GM20431 (cell line): ENCODE results near the gene LMAN2.
"Not testable (repeated sequence)": the region's sequence is repeated elsewhere in the genome, so short reads cannot be mapped to it uniquely, and the experiment has no call there.

Source experiments
- in situ Hi-C: fragments of 300-500 bp; cut with MseI, MboI; formaldehyde crosslinking; loops from one replicate; pipeline ENCODE4 v1.15.0; 2020; ENCODE audit warnings: low sequenced_read_pairs; ENCODE audit not compliant: unreplicated experiment

LMAN2 gene

DNA sequence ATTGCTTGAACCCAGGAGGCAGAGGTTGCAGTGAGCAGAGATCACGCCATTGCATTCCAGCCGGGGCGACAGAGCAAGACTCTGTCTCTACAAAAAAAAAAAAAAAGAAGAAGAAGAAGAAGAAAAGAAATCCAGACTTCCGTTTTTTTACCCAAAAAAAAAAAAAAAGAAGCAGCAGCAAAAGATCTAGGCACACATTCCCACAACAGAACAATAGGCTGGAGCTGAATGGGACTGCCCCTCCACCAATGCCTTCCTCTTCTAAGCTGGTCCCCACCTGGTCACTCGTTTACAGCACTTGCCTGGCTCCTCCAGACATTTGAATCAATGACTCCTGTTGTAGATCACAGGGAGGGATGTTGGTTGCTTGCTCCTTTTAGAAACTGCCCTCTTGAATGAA, 1.6 kb upstream of the LMAN2 start:
- in situ Hi-C loops: no loop called here

DNA sequence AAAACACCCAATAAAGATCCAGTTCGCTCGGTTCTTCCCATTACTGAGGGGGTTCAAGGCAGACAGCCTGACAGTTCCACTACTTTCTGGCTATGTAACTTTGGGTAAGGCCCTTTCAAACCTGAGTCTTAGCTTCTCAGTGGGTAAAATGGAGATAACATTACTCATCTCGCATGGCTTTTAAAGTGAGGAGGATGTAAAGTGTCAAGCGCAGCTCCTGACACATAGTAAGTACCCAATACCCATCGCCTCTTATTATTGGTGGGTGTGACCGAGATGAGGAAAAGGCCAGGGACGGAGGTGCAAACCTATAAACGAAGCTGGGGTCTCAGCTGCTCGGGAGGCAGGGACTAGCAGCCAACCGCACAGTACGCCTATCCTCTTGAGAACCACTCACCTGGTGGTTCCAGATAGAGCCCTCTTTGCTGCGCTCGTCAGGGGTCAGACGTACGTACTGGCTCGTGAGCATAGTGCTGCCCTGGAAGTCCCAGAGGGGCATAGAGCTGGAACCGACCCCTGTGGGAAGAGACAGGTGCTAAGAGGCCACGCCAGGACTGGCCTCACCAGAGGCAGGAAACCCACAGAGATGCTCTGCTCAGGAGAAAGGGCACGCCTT, 584 bp downstream of the LMAN2 start:
- in situ Hi-C loops: no loop called here

DNA sequence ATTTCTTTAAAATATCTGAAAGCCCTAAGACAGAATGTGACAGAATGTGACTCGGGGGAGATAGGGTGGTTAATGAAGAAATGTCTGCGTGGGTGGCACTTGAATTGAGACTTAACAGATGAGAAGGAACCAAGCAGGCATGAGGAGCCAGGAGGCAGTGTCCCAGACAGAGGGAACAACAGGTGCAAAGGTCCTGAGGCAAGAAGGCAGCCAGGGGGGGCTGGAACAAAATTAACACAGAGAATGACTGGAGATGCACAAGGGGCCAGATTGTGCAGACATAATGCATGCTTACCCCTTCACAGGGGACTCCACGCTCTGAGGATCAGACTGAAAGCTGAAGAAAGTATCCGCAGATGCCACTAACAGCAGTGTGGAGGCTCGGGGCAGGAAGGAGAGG, 1.7 kb downstream of the LMAN2 start:
- in situ Hi-C loops: no loop called here

- in situ Hi-C loops: no loop called here
These were observed 2.2 kb downstream of the LMAN2 start for GRCh38 chr5:177349362-177349647.

GRCh38 chr5:177347699-177348098, 3.8 kb downstream of the LMAN2 start:
- in situ Hi-C loops: no loop called here

DNA sequence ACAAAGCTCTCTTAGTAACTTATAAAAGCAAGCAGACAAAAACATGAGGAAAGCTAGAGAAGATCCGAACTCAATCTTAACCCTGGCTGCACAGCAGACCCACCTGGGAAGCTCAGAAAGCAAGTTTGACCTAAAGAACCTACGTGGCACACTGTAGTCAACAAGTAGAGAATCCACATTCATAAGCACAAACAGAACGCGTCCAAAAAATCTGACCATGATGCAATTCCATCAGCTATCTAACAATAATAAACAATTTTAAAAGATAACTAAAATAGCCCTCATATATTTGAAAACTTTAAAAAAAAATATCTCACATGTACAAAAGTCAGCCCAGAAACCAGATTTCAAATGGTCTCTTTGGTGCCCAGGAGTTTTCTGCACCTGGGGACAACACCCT, 4.6 kb downstream of the LMAN2 start:
- in situ Hi-C loops: no loop called here

DNA sequence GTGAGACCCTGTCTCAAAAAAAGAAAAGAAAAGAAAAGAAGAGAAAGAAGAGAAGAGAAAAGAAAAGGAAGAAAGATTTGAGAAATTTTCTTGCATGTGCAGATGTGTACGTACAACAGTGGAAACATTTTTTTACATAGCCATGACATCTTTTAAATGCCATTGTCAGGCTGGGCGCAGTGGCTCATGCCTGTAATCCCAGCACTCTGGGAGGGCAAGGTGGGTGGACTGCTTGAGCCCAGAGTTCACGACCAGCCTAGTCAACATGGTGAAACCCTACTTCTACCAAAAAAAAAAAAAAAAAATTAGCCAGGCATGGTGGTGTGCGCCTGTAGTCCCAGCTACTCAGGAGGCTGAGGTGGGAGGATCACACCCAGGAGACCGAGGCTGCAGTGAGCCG, 6.6 kb downstream of the LMAN2 start:
- in situ Hi-C loops: no loop called here

DNA sequence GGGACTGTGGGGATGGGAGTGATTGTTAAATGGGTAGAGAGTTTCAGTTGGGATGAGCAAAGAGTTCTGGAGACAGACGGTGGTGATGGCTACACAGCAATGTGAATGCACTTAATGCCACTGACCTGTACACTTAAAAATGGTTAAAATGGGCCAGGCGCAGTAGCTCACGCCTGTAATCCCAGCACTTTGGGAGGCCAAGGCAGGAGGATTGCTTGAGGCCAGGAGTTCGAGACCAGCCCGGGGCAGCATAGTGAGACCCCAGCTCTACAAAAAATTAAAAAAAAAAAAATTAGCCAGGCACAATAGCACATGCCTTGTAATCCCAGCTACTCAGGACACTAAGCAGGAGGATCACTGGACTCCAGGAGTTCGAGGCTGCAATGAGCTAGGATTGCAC, 7.7 kb downstream of the LMAN2 start:
- in situ Hi-C loops: no loop called here

- in situ Hi-C loops: not testable (repeated sequence)
These were observed 8.5 kb downstream of the LMAN2 start for GRCh38 chr5:177343000-177343399.

- in situ Hi-C loops: no loop called here
These were observed 12.3 kb downstream of the LMAN2 start for GRCh38 chr5:177339107-177339638.

GRCh38 chr5:177338251-177339106, 13.0 kb downstream of the LMAN2 start:
- in situ Hi-C loops: no loop called here

GRCh38 chr5:177336603-177337494, 14.6 kb downstream of the LMAN2 start:
- in situ Hi-C loops: no loop called here

- in situ Hi-C loops: no loop called here
These were observed 15.4 kb downstream of the LMAN2 start for GRCh38 chr5:177336112-177336511.

- in situ Hi-C loops: no loop called here
These were observed 15.8 kb downstream of the LMAN2 start for GRCh38 chr5:177335701-177336065.

DNA sequence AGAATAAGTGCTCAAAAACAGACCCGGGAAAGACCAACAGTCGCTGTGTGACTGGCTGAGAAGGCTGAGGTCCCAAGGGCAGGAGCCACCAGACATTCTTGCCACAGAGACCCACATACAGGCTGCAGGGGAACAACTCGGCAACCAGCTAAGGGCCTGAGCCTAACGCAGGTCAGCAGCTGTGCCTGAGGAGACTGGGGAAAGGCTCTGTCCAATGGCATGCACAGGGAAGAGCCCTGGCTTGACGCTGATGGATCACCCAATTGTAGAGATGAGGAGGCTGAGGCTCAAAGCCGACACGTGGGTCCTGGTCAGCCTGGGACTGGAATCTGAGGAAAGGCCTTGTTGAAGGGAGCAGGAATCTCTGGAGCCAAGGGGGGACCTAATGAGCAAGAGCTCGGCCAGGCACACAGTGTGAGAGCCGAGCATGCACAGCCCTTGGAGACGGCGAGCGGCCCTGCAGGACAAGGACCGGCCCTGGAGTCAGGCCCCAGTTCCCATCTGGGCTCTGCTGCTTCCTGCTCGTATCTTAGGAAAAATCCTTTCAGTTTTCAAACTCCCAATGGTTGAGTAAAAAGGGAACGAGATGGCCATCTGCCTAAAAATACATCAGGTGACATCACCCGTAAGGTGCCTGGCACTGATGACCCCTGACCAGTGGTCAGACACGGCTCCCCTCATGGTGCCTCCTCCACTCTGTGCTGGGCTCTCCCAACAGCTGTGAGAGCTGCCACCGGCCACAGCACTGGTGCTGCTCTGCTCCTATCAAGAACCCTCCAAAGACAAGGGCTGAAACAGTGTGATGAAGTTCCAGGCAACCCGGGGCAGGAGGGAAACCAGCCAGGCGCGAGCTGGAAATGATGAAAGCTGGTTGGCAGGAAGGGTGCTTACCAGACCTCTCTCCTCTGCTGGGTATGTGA, 16.4 kb downstream of the LMAN2 start:
- in situ Hi-C loops: no loop called here

- in situ Hi-C loops: no loop called here
These were observed 17.3 kb downstream of the LMAN2 start for GRCh38 chr5:177334155-177334551.

DNA sequence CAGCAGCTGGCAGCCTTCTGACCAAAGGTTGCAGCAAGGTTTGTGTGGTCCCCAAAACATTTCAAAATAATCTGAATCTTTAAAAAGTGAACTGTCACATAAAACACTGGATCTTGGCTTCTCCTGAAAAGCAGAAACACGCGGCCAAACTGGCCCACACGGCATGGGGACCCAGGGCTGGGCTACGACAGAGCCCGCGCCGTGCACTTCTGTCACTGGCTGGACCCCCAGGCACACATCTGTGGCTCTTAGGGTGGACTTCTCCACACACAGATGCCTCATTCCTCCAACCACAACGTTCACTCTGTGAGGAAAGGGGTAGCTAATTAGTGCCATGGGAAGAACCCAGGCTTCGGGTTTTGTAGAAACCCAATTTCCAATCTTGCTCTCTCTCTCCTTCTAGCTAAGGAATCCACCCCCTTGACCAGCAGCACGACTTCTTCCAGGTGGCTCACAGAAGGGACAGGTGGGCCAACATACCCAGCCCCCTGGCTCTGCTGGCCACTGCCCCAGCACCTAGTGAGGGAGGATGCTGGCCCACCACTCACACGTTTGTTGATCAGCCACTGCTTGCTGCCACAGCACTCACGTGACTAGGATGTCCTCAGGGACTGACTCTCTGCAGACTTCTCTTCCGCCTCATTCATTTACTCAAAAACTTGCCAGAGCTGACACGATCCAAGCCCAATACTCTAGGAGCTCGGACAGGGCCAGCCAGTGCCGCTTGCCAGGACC, 17.9 kb downstream of the LMAN2 start:
- in situ Hi-C loops: no loop called here

DNA sequence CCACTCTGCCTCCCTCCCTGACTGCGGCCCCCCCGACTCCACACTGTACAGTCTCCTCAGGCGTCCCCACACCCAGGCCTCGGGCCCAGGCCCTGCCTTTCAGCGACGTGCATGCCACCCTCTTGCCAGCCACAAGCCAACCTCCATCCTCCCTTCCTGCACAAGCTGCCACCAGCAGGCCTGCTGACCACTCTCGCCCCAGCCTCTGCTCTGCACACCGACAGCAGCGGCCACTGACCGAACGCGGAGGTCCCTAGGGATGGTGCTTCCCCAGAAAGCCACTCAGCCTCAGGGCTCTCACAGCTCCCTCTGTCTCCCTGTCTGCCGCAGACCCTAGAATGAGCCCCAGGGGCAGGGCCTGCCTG, 18.6 kb downstream of the LMAN2 start:
- in situ Hi-C loops: no loop called here
